ENCODE measurements around the gene SPG7. TPM values are rescaled to one million over a fixed set of nuclear protein-coding genes. Genes with fewer than 3 reads are reported as not detected.

The SPG7 gene
- total and polyA plus RNA-seq, 9 of the 15 experiments (the other 6 are each of a cell fraction or from before 2014, with no cell fraction given) = 5.8 to 89.1 (median 49.4) TPM

DNA sequence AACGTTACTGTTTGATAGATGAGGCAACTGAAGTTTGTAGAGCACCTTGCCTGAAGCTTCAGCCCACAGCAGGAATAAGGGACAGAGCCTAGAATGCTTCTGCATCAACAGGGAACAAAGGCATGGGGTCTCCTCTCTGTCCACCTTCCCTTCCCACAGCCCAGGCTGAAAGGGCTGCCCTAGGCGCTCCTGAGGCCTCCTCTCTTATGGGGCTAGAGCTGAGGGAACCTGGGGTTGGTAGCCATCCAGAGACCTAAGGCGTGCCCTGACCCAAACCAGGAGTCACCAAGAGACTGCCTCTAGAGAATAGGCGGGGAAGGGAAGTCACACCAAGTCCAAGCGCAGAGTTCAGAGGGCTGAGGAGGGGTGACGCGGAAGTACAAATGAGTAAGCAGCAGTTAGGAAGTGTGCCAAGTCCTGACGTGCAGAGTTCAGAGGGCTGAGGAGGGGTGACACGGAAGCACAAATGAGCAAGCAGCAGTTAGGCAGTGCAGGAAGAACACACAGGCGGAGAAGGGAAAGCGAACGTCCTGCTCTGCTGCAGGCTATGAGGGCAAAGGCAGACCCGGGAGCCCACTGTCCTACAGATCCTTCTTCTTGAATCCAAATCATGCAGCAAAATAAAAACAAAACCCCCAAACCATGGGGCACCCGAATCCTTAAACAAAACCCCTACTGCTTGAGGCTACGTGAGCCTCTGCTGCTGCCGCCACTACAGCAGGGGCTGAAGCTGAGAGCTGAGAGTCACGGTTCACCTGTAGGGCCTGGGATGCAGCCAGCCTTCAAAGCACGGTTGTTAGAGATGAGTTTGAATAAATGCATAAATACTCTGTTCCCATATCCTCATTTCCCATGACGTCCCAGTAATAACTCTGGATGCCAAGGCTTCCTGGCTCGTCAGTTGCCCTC lies 2.7 kb upstream of the SPG7 start (continued):
- TF ChIP-seq MLLT1 (IDR thresholded peaks at IDR 0.05) (peak in 1 of 2 experiments; percentile 86; a peak in 2 of 4 replicates), ZNF75A (CRISPR knock-in tag; IDR thresholded peaks at IDR 0.05) (no peak), EWSR1 (IDR thresholded peaks at IDR 0.05; ENCODE audit: borderline replicate concordance, low read depth, partially characterized antibody) (no peak), CBX5 (IDR thresholded peaks at IDR 0.05; ENCODE audit: borderline replicate concordance, low read depth) (no peak), ZNF121 (CRISPR knock-in tag; conservative IDR thresholded peaks at IDR 0.05) (no peak), ZNF408 (CRISPR knock-in tag; IDR thresholded peaks at IDR 0.05; ENCODE audit: low read depth) (no peak), ZKSCAN8 (CRISPR knock-in tag; IDR thresholded peaks at IDR 0.05) (no peak), SRSF1 (IDR thresholded peaks at IDR 0.05; ENCODE audit: low read depth, low read length) (no peak), ZBTB7A (IDR thresholded peaks at IDR 0.05; ENCODE audit: borderline replicate concordance, control insufficient read depth, low read depth, low read length) (peak; percentile 87), ADNP (tag; IDR thresholded peaks at IDR 0.05) (no peak), MCM2 (IDR thresholded peaks at IDR 0.05; ENCODE audit: low read depth) (no peak), NBN (IDR thresholded peaks at IDR 0.05; ENCODE audit: low read depth) (peak; percentile 87; the same call in 1 of the 2 replicates), POLR2H (tag; IDR thresholded peaks at IDR 0.05; ENCODE audit: low read depth) (no peak), SMARCA4 (IDR thresholded peaks at IDR 0.05) (peak; percentile 65; the same call in 1 of the 2 replicates), SMARCC2 (IDR thresholded peaks at IDR 0.05; ENCODE audit: low read depth) (no peak), GATA2 (CRISPR knock-in tag; IDR thresholded peaks at IDR 0.05) (no peak), JUND (IDR thresholded peaks at IDR 0.05; ENCODE audit: borderline replicate concordance, low read depth, low read length) (peak; percentile 92), JUND (tag; IDR thresholded peaks at IDR 0.05; ENCODE audit: borderline replicate concordance, low read depth, low read length) (peak; percentile 85; the same call in 1 of the 3 replicates), ARID1B (IDR thresholded peaks at IDR 0.05) (peak; percentile 68), HBP1 (CRISPR knock-in tag; IDR thresholded peaks at IDR 0.05) (peak; percentile 13; the same call in 1 of the 2 replicates), TRIM24 (IDR thresholded peaks at IDR 0.05) (peak in 1 of 2 experiments; percentile 73; a peak in 3 of 4 replicates)
- TF ChIP-seq, protein P1, sequence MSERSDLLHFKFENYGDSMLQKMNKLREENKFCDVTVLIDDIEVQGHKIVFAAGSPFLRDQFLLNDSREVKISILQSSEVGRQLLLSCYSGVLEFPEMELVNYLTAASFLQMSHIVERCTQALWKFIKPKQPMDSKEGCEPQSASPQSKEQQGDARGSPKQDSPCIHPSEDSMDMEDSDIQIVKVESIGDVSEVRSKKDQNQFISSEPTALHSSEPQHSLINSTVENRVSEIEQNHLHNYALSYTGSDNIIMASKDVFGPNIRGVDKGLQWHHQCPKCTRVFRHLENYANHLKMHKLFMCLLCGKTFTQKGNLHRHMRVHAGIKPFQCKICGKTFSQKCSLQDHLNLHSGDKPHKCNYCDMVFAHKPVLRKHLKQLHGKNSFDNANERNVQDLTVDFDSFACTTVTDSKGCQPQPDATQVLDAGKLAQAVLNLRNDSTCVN (CRISPR knock-in tag; IDR thresholded peaks at IDR 0.05) = peak; percentile 79; the same call in 1 of the 2 replicates
- TF ChIP-seq, protein P2, sequence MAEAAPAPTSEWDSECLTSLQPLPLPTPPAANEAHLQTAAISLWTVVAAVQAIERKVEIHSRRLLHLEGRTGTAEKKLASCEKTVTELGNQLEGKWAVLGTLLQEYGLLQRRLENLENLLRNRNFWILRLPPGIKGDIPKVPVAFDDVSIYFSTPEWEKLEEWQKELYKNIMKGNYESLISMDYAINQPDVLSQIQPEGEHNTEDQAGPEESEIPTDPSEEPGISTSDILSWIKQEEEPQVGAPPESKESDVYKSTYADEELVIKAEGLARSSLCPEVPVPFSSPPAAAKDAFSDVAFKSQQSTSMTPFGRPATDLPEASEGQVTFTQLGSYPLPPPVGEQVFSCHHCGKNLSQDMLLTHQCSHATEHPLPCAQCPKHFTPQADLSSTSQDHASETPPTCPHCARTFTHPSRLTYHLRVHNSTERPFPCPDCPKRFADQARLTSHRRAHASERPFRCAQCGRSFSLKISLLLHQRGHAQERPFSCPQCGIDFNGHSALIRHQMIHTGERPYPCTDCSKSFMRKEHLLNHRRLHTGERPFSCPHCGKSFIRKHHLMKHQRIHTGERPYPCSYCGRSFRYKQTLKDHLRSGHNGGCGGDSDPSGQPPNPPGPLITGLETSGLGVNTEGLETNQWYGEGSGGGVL (CRISPR knock-in tag; IDR thresholded peaks at IDR 0.05) = no peak
